CD4-positive, alpha-beta T cell treated with Interleukin-17A for 4 hours (primary cell): ENCODE data around the gene GOSR2.
"Not testable (repeated sequence)": the region's sequence is repeated elsewhere in the genome, so short reads cannot be mapped to it uniquely, and the experiment has no call there.

ENCODE experiments used
- DNase-seq: peaks from one replicate; pipeline ENCODE4 v3.0.0-alpha.2; 2020; ENCODE audit warnings: mixed read lengths

GOSR2 gene

DNA sequence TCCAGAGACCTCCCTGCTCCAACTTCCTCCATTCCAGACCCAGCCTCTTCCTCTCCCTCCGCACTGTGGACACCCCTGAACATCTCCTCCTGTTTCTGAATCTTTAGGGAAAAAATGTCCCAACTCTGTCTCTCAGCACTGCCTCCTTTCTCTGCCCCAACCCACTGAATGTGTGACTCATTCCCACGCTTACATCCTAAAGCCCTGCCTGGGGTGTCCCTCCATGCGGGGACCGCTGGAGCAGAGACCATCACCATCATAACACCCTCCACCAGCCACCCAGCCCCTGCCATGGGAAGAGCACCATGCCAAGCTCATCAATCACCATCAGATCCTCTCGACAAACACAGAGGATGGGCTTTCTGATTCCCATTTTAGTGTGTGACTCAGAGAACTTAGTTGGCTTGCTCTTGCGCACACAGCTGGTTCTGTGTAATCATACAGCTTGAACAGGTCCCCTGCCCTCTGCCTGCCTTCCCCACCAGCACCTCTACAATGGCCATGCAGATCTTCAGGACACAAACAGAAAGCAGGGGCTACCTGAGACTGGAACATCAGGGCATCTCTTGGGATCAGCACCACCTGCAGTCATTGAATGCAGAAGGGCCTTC is 45.4 kb downstream of the GOSR2 start:
- DNase-seq = no peak

DNA sequence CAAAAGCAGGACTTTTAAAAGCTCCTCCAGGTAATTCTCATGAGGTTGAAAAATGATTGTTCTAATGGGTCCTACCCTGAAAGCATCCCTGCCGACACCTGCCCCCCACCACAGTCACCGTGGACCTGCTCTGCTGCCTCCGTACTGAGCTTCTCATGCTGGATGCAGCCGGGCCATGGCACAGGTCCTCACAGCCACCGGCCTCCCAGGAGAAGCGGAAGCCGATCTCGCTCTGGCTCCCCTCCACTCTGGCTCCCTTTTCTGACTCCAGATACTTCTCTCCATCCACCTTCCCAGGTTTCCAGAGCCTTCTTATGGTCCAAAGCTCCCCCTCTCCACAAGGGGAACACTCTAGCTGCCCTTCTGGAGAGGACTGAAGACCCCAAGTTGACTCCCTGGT is 45.9 kb downstream of the GOSR2 start:
- no peak for DNase-seq

DNA sequence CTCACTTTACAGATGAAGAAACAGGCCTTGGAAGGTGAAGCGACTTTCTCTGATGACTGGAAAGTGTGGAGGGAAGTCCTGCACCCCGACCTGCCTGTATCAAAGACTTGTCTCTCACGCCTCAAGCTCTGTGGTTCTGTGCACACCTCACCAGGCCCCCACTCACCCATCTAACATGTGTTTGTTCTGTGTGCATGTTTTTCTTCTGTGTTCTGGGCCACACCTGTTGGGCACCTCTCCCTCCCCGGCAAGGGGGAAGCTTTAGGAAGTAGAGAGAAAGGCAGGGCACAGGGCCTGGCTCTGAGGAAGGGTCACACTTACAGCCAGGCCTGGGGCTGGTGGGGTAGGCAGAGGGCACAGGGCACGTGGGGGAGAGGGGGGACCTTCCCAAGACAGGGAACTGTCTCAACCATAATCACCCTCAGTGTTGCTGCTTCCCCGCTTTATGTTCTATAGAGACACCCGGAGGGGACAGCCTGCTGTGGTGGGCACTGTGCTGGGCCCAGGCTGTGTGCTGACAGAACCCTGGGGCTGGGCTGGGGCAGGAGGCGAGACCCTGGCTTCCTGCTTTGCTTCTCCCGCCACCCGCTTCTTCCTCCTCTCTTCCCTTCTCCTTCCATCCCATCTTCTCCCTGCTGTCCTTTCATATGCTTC is 48.8 kb downstream of the GOSR2 start:
- DNase-seq = no peak

DNA sequence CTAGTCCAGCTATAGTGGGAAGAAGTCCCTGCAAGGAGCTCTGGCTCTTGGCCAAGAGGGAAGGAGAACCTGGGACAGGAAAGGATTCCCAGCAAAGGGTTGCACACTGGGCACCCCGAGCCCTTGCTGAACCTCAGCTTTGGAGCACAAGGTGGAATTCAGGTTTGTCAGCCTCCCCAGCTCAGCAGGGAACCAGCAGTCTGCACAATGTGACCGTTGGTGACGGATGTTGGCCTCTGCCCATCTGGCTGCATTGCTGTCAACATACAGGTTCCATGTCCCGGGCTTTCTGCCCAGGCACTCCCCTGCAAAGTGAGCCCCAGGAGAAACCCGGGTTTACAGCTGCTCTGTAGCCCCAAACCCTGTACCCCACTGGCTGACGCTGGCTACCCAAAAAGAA is 49.4 kb downstream of the GOSR2 start:
- DNase-seq = no peak

DNA sequence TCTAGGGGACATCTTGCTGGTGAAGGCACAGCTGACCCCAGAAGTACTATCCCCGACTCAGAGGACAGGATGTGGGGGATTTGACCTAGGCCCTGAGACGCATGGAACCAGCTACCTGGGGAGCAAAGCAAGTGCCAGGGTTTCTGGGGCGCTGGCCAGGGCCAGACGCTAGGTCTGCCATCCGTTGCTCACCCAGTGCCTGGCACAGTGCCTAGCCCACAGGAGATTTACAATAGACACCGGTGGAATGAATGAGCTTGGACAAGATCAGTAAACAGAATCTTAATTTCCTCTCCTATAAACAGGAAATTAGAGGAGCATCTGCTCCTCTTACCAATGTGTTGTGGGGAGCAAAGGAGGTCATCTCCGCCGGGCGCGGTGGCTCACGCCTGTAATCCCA is 51.1 kb downstream of the GOSR2 start:
- no peak for DNase-seq

DNA sequence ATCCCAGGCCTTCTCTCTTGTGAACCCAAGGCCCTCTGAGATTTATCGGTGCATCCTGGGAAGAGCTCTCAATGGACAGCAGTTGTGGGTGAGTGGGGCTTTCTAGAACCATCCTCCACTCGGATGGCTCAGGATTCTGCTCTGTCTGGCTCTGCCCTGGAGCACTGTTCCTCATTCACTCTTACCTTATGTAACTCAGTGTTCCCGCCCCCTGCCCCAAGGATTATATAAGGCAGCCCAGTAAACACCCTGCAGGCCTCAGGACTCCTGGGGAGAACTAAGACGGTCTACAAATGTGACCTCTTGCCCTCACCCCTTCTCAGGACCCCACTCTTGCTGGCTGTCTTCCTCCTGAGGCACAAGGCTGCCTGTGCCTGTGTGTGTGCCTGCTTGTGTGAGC is 52.3 kb downstream of the GOSR2 start:
- no peak for DNase-seq

DNA sequence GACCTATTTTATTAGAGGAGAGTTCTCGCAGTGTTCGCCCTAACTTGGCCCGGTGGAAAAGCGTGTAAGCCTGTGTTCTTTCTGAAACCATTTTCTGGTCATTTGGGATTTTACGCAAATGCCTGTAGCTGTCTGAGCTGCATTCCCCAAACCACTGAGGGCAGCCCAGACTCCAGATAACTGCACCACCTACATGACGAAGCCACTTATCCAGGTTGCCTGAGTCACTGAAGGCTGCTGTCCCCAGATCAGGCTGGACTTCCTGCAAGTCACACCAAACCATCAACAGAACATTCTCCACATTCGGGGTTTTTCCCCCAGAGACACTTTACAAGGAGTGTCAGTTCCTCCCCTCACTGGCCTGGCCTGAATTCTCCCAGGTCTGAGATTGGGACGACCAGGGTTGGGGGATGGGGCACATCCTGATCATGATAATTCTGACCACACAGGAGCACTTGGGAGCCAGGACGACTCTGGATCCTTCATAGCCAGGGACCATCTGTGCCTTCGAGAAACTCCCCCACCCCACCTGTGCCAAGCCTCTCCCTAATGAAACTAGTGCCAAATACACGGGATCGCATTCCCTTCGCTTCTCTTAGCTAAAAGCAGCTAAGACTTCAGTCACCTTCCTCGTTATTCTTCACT is 53.8 kb downstream of the GOSR2 start:
- DNase-seq = no peak

DNA sequence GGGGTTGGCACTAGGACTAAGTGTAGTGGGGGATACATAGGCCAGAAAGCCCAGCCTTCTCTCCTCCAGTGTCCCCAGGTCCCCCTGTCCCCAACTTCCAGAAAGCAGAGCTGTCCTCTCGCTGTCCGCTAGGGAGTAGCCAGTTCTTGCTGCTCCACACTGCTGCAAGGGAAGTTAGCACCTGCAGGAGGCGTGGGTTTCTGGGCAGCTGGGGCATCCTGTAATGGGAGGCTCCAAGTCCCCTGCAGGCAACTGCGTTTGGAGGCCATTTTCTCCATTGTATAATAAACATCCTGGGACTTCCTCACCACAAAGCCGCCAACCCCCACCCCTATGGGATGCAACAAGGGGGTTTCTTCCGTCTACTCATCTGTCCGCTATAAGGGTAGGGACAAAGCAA is 54.4 kb downstream of the GOSR2 start:
- DNase-seq = no peak

DNA sequence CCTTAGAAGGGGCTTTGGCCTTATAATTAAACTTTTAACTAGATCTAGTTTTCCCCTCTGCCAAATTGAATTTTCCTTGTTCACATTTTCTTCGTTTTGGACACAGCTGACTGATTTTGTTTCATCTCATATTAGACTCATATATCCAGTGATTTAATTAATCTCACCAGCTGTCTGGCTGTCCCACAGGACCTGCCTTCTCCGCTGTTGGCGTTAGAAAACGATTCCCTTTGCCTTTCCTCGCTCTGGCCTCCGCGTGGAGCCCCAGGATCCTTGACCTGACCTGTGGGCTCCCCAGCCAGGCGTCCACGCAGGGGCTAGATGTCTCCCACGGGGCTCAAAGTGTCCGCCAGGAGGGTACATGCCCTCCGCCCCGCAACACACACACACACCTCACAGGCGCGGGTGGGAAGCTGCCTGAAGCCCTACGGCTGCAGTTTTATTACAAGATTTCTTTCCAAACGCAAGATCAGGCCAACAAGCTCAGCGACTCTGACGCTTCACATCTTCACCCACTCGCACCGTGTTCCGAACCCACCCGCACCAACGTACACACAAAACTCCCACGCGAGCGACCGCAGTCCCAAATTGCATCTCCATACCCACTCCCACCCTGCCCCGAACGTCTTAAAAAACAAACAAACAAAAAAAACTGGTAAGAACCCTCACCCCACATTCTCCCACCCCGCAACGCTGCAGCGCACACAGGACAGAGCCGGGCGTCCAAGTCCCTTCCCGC is 55.0 kb downstream of the GOSR2 start:
- no peak for DNase-seq

DNA sequence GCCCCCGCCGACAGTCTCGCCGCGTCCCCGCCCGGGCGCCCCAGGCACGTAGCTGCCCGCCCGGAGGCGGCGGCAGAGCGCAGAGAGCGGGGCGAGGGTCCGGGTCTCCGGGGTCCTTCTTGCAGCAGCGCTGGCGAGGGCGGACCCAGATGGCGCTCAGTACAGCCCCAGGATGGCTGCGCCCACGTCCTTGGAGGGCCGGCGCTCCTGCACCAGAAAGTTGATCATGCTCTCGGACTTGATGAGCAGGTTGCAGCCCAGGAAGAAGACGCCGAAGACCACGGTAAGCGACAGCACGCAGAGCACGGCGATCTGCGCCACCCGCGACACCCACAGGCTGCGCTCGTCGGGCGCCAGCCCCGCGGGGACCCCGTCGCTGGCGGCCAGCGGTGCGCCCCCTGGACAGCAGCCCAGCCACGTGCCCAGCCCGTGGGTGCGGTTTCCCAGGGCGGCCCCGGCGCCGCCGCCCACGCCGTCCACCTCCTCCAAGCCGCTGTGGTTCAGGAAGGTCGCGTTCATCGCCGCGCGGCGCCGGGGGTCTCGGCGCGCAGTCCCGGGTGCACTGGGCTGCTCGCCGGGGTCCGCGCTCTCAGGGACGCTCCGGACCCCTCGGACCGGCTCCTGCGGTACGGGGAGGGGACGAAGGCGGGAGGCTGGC is 55.7 kb downstream of the GOSR2 start:
- peak; percentile 5 for DNase-seq

DNA sequence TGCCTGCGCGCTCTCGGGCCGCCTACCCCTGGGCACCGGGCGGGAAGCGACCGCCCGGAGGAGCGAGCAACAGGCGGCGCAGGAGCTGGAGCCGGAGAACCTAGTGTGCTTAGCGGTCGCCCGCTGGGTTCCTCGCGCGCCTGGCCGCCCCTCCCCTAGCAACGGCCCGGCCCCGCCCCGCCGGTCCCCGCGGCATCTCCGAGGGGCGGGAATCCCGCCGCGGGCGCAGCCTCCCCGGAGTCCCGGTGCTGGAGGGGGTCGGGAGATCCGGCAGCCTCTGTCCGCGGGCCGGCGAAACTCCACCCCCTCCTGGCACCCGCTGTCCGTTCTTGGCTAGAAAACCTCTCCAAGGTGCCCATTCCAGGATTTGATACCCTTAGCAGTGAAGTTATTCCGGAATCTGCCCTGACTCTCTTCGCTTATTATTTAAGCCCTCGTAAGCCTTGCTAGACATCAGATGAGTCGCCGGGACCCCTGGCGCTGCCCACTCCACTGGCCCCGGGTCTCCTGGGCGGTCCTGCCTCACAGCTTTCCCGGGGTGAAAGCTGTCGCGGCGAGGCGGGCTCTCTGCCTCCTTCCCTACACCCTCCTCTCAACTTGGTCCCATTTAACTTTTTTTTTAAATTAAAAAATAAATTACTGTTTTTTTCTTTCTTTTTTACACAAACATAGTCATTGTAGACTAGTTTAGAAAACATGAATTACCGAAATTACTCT is 56.3 kb downstream of the GOSR2 start, which contains the start of gene RPRML:
Gene RPRML, minus strand, starts transcription at position 107 of the 717 bp plus-strand sequence. CDS start 246 bp downstream, outside the sequence.
- peak; percentile 33 for DNase-seq

DNA sequence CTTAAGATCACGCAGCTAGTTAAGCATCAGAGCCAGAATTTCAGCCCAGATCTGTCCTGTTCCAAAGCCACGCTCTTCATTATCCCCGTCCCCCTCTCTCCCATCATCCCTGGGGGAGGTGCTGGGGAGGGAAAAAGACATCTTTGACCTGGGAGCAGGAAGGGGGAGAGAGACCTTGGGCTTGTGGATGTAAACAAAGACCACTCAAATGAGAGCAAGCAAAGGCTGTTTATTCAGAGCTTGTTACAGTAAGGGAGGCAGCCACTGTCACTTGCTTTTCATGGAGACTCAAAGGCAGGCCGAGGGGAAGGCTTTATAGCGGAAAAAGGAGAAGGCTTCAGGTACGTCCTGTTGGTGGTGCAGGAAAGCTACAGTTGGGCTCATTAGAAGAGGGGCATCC is 59.6 kb downstream of the GOSR2 start:
- DNase-seq = no peak

DNA sequence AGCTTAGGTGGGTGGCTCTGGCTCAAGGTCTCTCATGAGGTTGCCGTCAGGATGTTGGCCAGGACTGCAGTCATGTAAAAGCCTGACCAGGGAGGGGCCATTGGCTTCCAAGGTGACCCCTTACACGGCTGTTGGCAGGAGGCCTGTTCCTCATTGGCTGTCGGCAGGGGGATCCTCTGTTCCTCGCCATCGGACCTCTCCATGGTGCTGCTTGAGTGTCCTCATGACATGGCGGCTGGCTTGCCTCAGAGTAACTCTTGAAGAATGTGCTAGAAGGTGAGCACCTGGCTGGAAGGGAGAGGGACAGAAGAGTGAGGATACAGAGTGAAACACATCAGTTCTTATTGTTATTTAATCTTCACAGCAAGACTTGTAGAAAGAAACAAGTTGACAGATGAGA is 60.8 kb downstream of the GOSR2 start:
- no peak for DNase-seq

DNA sequence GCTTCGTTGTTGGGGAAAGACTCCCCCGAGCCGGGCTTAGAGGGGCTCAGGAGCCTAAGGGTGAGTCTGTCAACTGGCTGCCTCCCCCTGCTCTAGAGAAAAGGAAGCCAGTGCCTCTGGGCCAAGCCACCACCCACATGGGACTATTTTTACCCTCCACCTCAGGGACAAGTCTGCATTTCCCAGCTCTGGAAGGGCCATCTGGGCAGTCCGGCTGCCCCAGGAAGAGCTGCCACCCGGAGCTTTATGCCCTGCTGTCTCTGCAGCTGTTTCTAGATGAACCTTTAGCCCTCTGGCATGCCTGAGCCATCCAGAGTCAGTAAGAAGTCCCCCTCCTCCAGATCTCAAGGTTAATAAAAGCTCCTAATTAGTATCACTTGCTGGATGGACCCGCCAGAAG is 61.4 kb downstream of the GOSR2 start:
- no peak for DNase-seq

DNA sequence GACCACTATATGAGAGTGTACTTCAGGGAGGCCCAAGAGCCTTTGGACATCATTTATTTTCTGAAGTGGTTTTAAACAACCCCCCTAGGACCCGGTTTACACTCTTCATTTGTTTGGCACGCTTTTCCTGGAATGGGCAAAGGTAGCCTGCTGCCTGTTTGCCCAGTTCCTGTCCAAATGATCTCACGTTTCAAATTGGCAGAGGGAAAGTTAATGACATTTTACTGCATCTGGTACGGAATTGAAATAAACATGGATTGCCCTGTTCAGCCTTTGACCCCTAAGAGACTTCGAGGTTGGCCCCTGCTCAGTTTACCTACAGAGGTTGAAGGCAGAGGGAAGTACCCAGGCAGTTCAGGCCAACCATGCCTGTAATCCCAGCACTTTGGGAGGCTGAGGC is 61.9 kb downstream of the GOSR2 start:
- DNase-seq = no peak

DNA sequence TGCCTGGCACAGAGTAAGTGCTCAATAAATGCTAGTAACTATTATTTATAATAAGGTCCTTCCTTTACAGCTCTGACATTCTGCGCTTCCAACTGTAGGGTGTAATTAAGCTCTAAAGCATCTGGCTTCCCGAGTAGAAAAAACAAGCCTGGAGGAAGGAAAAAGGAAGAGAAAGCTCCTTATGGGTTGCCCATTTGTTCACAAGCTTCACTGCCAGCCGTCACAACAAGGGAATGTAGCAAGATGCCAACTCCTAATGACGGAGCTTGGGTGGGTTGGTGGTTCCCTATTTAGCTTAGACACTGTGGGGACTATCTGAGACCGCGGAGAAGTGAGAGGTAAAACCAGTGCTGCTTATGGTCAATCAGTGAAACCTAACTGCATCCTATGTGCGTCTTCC is 63.4 kb downstream of the GOSR2 start:
- DNase-seq = no peak

DNA sequence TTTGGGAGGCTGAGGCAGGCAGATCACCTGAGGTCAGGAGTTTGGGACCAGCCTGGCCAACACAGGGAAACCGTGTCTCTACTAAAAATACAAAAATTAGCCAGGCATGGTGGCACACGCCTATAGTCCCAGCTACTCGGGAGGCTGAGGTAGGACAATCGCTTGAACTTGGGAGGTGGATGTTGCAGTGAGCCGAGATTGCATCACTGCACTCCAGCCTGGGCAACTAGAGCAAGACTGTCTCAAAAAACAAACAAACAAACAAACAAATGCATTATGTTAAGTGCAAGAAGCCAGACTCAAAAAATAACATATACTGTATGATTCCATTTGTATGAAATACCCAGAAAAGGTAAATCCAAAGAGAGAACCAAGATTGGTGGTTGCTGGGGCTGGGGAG is 65.0 kb downstream of the GOSR2 start:
- DNase-seq = not testable (repeated sequence)

DNA sequence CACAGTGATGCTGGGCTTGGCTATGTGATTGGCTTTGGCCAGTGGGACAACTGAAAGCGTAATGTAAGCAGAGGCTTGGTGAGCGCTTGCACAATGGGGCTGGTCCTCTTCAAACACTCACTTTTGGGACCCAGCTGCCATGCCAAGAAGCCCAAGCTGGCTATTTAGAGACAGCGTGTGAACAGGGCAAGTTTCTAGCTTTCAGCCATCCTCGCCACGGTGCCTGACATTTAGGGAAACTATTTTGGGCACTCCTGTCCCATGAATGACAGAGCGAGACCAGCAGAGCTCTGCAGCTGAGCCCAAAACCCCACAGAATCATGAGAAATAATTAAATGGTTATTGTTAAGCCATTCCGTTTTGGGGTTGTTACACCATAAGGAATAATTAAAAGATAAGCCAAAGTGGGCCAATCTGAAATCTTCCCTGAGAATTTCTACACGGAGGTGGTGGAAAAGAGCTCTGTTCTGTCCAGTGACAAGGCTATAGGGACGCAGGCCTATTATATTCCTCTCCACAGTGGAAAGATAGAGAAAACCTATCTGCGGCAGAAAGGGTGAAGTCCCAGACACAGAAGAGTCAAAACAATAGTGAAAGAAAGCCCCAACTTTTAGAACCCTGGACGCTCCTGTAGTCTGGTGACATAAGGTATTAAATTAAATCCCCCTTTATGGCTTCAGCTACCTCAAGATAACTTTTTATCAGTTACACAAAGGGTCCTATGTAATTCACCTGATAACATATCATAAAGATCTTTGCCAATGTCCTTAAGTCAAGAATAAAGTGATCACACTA is 66.9 kb downstream of the GOSR2 start:
- DNase-seq = no peak

DNA sequence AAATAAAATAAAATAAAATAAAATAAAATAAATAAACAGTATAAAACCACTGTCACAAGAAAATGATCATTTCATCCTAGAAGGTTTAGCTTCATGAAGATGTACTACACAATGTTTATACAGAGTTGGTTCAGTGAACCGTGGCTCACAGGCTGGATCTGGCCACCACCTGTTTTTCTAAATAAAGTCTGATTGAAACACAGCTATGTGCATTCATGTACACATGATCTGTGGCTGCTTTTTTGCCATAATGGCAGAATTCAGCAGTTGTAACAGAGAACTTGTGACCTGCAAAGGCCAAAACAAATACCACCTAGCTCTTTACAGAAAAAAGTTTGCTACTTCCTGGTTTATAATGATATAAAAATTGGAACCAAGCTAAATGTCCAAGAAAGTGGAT is 68.7 kb downstream of the GOSR2 start:
- no peak for DNase-seq
